A673 (cell line): ENCODE results near the gene LGR6.

Experiments
- EZH2 ChIP-seq: fragments of 200-600 bp; sonication (generic); IDR thresholded peaks from 2 replicates; pipeline ENCODE4 v1.6.1; 2017; ENCODE audit warnings: borderline replicate concordance, low read depth, mild to moderate bottlenecking, mixed read lengths, antibody characterized with exemption, low read length; ENCODE audit not compliant: poor library complexity, severe bottlenecking
- TF ChIP-seq, protein P1 (sequence below): fragments of 300-800, 200-600 bp; sonication (generic); conservative IDR thresholded peaks from 2 replicates; pipeline ENCODE4 v1.5.1; 2017; ENCODE audit warnings: low read depth, mild to moderate bottlenecking, antibody characterized with exemption, low read length, moderate library complexity, mixed read lengths

DNA sequence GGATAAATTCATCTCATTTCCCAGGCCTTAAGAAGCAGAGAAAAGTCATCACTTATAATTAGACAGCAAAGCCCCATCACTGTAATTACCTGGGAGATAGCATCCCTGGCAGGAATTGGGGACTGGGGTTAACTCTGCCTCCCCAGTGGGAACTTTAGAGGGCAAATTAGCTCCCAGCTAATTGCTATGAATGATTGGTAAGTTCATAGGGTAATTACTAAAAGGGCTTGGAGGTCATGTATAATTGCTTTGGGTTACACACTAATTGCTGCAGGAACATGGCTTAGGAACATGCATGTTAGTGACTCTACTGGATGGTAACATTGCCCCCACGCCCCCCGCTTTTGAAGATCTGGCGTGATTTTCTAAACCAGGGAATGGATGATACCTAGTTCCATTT lies 83.3 kb downstream of the LGR6 start:
- TF ChIP-seq, protein P1, sequence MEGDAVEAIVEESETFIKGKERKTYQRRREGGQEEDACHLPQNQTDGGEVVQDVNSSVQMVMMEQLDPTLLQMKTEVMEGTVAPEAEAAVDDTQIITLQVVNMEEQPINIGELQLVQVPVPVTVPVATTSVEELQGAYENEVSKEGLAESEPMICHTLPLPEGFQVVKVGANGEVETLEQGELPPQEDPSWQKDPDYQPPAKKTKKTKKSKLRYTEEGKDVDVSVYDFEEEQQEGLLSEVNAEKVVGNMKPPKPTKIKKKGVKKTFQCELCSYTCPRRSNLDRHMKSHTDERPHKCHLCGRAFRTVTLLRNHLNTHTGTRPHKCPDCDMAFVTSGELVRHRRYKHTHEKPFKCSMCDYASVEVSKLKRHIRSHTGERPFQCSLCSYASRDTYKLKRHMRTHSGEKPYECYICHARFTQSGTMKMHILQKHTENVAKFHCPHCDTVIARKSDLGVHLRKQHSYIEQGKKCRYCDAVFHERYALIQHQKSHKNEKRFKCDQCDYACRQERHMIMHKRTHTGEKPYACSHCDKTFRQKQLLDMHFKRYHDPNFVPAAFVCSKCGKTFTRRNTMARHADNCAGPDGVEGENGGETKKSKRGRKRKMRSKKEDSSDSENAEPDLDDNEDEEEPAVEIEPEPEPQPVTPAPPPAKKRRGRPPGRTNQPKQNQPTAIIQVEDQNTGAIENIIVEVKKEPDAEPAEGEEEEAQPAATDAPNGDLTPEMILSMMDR = no peak
- no peak for TF ChIP-seq EZH2
